Naive thymus-derived CD4-positive, alpha-beta T cell (primary cell): ENCODE data around the gene GATAD2B. TPM values are rescaled to one million over a fixed set of nuclear protein-coding genes. Genes with fewer than 3 reads are reported as not detected.

ENCODE experiments used
- ATAC-seq: fragments of 150-1000 bp; cut with Tn5 transposase; 2 replicates; pipeline ENCODE4 v1.10.0; 2021; ENCODE audit warnings: mild to moderate bottlenecking, moderate library complexity
- CTCF ChIA-PET: fragments of 350-600 bp; sonication (Branson Sonifier 250); formaldehyde crosslinking; loops from one replicate; lab custom pipeline; 2021; ENCODE audit warnings: antibody characterized with exemption; lab: Charles Lee
- POLR2A ChIA-PET: fragments of 350-600 bp; sonication (Branson Sonifier 250); formaldehyde crosslinking; loops from one replicate; lab custom pipeline; 2021; ENCODE audit warnings: antibody characterized with exemption, inconsistent platforms; lab: Charles Lee
- DNase-seq, 9 donors: peaks; one replicate each; pipeline versions ENCODE4 v3.0.0 to v3.0.0-alpha.2; 2020 to 2022; ENCODE audit warnings: mixed read lengths in 1 of 9
- H3K27ac ChIP-seq: one replicate; pipeline ENCODE4 v1.7.0; 2013; ENCODE audit warnings: mild to moderate bottlenecking, low read depth, low read length, moderate library complexity
- H3K27me3 ChIP-seq, 2 donors: one replicate each; pipeline ENCODE4 v1.7.0; 2013; ENCODE audit warnings: low read length in 2 of 2, mild to moderate bottlenecking in 2 of 2, moderate library complexity in 2 of 2; ENCODE audit not compliant: control insufficient read depth in 2 of 2, insufficient read depth in 2 of 2
- H3K36me3 ChIP-seq, 3 experiments: 1 replicate in 2 of 3; 2 replicates in 1 of 3; pipeline ENCODE4 v1.7.0; 2013; ENCODE audit warnings: low read length in 3 of 3, mild to moderate bottlenecking in 3 of 3, moderate library complexity in 1 of 3; ENCODE audit not compliant: insufficient read depth in 3 of 3, control insufficient read depth in 2 of 3
- H3K4me1 ChIP-seq, 2 donors: one replicate each; pipeline ENCODE4 v1.7.0; 2013; ENCODE audit warnings: low read length in 2 of 2, mild to moderate bottlenecking in 2 of 2, moderate library complexity in 1 of 2; ENCODE audit not compliant: control insufficient read depth in 2 of 2, insufficient read depth in 2 of 2
- H3K4me3 ChIP-seq: 2 replicates; pipeline ENCODE4 v1.7.0; 2013; ENCODE audit warnings: mild to moderate bottlenecking, low read length
- H3K9me3 ChIP-seq, 3 experiments: 1 replicate in 2 of 3; 2 replicates in 1 of 3; pipeline ENCODE4 v1.7.0; 2013; ENCODE audit warnings: low read length in 3 of 3; ENCODE audit not compliant: control insufficient read depth in 2 of 3
- H3K27ac Mint-ChIP-seq, 9 donors: one replicate each; pipeline ENCODE4 v1.8.0; 2020 to 2022; ENCODE audit warnings: mixed read lengths in 9 of 9, mild to moderate bottlenecking in 8 of 9, moderate library complexity in 5 of 9, inconsistent platforms in 2 of 9
- H3K27me3 Mint-ChIP-seq, 5 donors: one replicate each; pipeline ENCODE4 v1.8.0; 2021 to 2022; ENCODE audit warnings: mixed read lengths in 5 of 5, mild to moderate bottlenecking in 1 of 5
- H3K36me3 Mint-ChIP-seq, 5 donors: one replicate each; pipeline ENCODE4 v1.8.0; 2020 to 2022; ENCODE audit warnings: mixed read lengths in 5 of 5, mild to moderate bottlenecking in 3 of 5, inconsistent platforms in 1 of 5
- H3K4me1 Mint-ChIP-seq, 7 donors: one replicate each; pipeline ENCODE4 v1.8.0; 2020 to 2022; ENCODE audit warnings: mixed read lengths in 7 of 7, mild to moderate bottlenecking in 3 of 7, inconsistent platforms in 1 of 7
- H3K4me3 Mint-ChIP-seq, 10 donors: one replicate each; pipeline ENCODE4 v1.8.0; 2020 to 2022; ENCODE audit warnings: mild to moderate bottlenecking in 10 of 10, mixed read lengths in 10 of 10, moderate library complexity in 6 of 10, inconsistent platforms in 2 of 10
- H3K9me3 Mint-ChIP-seq, 11 donors: one replicate each; pipeline ENCODE4 v1.8.0; 2020 to 2022; ENCODE audit warnings: mixed read lengths in 11 of 11, mild to moderate bottlenecking in 4 of 11, inconsistent platforms in 1 of 11, moderate library complexity in 1 of 11
- intact Hi-C, 2 donors: fragments of 100-400 bp; cut with micrococcal nuclease; formaldehyde crosslinking; loops; one replicate each; pipeline ENCODE4 v1.15.1; 2023
- polyA plus RNA-seq, 2 donors: library from polyadenylated mRNA; unstranded; fragments of 300-500 nt; fragmentation: Illumina TruSeq; gene quantifications; one replicate each; pipeline ENCODE4 v1.2.3, GENCODE V29; 2021
- total RNA-seq, 6 experiments: library from RNA in 5 of 6; stranded (reverse) in 5 of 6; gene quantifications; 1 replicate in 5 of 6; 2 replicates in 1 of 6; pipeline ENCODE4 v1.2.3 and lab custom pipeline; 2021 to 2026

Gene GATAD2B
- total and polyA plus RNA-seq, 7 experiments from 2014 or later: 4.8 to 102 (median 73.7) TPM

DNA sequence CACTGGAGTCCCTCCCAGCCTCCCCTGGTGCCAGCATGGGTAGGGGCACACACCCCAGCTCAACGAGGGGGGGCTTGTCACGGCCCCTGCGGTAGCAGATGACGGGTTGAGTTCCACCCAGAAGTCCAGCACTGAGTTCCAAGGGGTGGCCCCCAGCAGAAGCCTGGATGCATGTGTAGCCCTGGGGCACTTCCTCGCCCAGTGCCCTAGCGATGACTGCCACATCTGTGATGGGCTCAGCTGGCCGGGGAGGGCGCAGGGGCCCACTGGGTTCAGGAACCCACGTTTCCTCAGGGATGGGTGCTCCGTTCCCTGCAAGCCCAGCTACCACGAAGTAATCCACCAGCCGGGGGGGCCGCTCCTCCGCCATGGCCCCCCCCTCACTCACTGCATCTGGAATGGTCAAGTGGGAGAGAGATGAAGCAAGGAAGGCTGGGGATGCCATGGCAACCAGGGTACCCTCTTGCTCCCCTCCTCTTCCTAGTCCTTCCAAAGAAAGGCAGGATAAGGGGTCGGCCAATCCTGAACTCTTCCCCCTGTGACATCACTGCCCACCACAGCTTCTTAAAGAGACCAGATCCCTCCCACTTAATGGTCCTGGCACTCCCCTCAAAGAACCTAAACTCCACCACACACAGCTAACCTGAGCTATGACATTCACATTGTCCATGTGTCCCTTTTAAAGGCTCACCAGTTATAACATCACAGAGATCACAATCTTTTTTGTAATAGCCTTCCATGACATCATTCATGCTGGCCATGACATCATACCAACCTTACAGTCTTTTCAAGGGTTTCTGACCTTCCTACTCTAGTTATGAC lies 21.4 kb upstream of the GATAD2B start:
- Mint-ChIP-seq H3K9me3 (peaks cover 0 to 6% (median 0%) of the 10 kb centered on the region in 11 donors), H3K4me1 (peaks cover 20 to 52% (median 41%) of the 10 kb centered on the region in 7 donors), H3K36me3 (peaks cover 7 to 38% (median 10%) of the 10 kb centered on the region in 5 donors), H3K27ac (peak overlapping the region; percentile 90 to 98 (median 96)), H3K4me3 (peak overlapping the region; percentile 93 to 99 (median 96)), H3K27me3 (no peaks in the 10 kb centered on the region)
- Histone ChIP-seq H3K4me1 (peaks cover 23 to 25% of the 10 kb centered on the region in 2 donors), H3K4me3 (peak overlapping the region; percentile 94), H3K36me3 (peaks cover 6 to 69% (median 19%) of the 10 kb centered on the region in 3 experiments), H3K9me3 (no peaks in the 10 kb centered on the region), H3K27ac (peak overlapping the region; percentile 89), H3K27me3 (no peaks in the 10 kb centered on the region)
- ATAC-seq: no peak
- ChIA-PET POLR2A (interaction anchor here (0.6 to 7.3 kb wide), 21 partner anchors 9 to 1961 kb away, joined by 3 to 159 read pairs (median 6); partner anchors contain the start of genes CREB3L4, CRTC2, GATAD2B and JTB), CTCF (interaction anchor here (0.9 to 3.6 kb wide), 7 partner anchors 12 to 45 kb away, joined by 3 to 36 read pairs (median 5); partner anchors contain the start of genes CREB3L4, CRTC2, JTB and RAB13)
- intact Hi-C loops: no loop called here
- peak in 1 of 9 donors; percentile 35 for DNase-seq

GRCh38 chr1:153942766-153943549 lies 20.2 kb upstream of the GATAD2B start:
- peaks cover 23 to 25% of the 10 kb centered on the region in 2 donors for H3K4me1 ChIP-seq
- peaks cover 20 to 52% (median 41%) of the 10 kb centered on the region in 7 donors for H3K4me1 Mint-ChIP-seq
- intact Hi-C loops: no loop called here
- peak overlapping the region; percentile 42 for H3K27ac ChIP-seq
- H3K36me3 ChIP-seq: peaks cover 7 to 63% (median 9%) of the 10 kb centered on the region in 3 experiments
- H3K4me3 Mint-ChIP-seq: peak overlapping the region in 8 of 10 donors; percentile 14 to 93 (median 25)
- no peaks in the 10 kb centered on the region for H3K27me3 ChIP-seq
- H3K36me3 Mint-ChIP-seq: peaks cover 8 to 37% (median 10%) of the 10 kb centered on the region in 5 donors
- ChIA-PET POLR2A (interaction anchor here (0.6 to 7.3 kb wide), 9 partner anchors 10 to 51 kb away, joined by 3 to 159 read pairs (median 6); partner anchors contain the start of genes CREB3L4, CRTC2, GATAD2B and RPS27), CTCF (interaction anchor here (2.4 kb wide), 1 partner anchor 44 kb away, joined by 13 read pairs; the partner anchor contains the start of gene RAB13)
- H3K27me3 Mint-ChIP-seq: no peaks in the 10 kb centered on the region
- no peak overlapping the region for H3K4me3 ChIP-seq
- peak overlapping the region in 8 of 9 donors; percentile 43 to 97 (median 77) for H3K27ac Mint-ChIP-seq
- no peak for ATAC-seq
- DNase-seq: no peak
- peaks cover 0 to 6% (median 0%) of the 10 kb centered on the region in 11 donors for H3K9me3 Mint-ChIP-seq
- no peaks in the 10 kb centered on the region for H3K9me3 ChIP-seq

GRCh38 chr1:153941826-153942725 lies 19.3 kb upstream of the GATAD2B start:
- no peak for DNase-seq
- ATAC-seq: no peak
- Histone ChIP-seq H3K36me3 (peaks cover 16 to 65% (median 16%) of the 10 kb centered on the region in 3 experiments), H3K4me3 (no peak overlapping the region), H3K9me3 (no peaks in the 10 kb centered on the region), H3K4me1 (peaks cover 23 to 25% of the 10 kb centered on the region in 2 donors), H3K27me3 (no peaks in the 10 kb centered on the region), H3K27ac (peak overlapping the region; percentile 42)
- H3K36me3 Mint-ChIP-seq: peaks cover 8 to 44% (median 11%) of the 10 kb centered on the region in 5 donors
- intact Hi-C loops: no loop called here
- ChIA-PET CTCF (no interaction called here), POLR2A (interaction anchor here (0.7 to 7.3 kb wide), 4 partner anchors 16 to 48 kb away, joined by 3 to 159 read pairs (median 4); partner anchors contain the start of genes CRTC2, GATAD2B and SLC39A1)
- H3K4me1 Mint-ChIP-seq: peaks cover 20 to 52% (median 42%) of the 10 kb centered on the region in 7 donors
- peak overlapping the region in 4 of 9 donors; percentile 56 to 82 (median 72) for H3K27ac Mint-ChIP-seq
- peaks cover 0 to 6% (median 0%) of the 10 kb centered on the region in 11 donors for H3K9me3 Mint-ChIP-seq
- peak overlapping the region in 2 of 10 donors; percentile 57 to 58 for H3K4me3 Mint-ChIP-seq
- H3K27me3 Mint-ChIP-seq: no peaks in the 10 kb centered on the region

- peaks cover 20 to 52% (median 42%) of the 10 kb centered on the region in 7 donors for H3K4me1 Mint-ChIP-seq
- no peaks in the 10 kb centered on the region for H3K27me3 ChIP-seq
- H3K4me3 ChIP-seq: no peak overlapping the region
- H3K9me3 ChIP-seq: no peaks in the 10 kb centered on the region
- H3K9me3 Mint-ChIP-seq: peaks cover 0 to 6% (median 0%) of the 10 kb centered on the region in 11 donors
- H3K36me3 ChIP-seq: peaks cover 20 to 75% (median 29%) of the 10 kb centered on the region in 3 experiments
- peaks cover 9 to 55% (median 18%) of the 10 kb centered on the region in 5 donors for H3K36me3 Mint-ChIP-seq
- POLR2A ChIA-PET: interaction anchor here (0.6 to 7.3 kb wide), 4 partner anchors 18 to 40 kb away, joined by 3 to 159 read pairs (median 4); partner anchors contain the start of genes CRTC2, GATAD2B and SLC39A1
- CTCF ChIA-PET: interaction anchor here (0.6 to 1.6 kb wide), 3 partner anchors 23 to 208 kb away, joined by 3 to 7 read pairs (median 3); partner anchors contain the start of genes RAB13 and SLC39A1
- peak overlapping the region in 6 of 9 donors; percentile 8 to 77 (median 53) for H3K27ac Mint-ChIP-seq
- H3K4me1 ChIP-seq: peaks cover 22 to 23% of the 10 kb centered on the region in 2 donors
- no peak overlapping the region for H3K27ac ChIP-seq
- no peaks in the 10 kb centered on the region for H3K27me3 Mint-ChIP-seq
- peak overlapping the region in 1 of 10 donors; percentile 12 for H3K4me3 Mint-ChIP-seq
- DNase-seq: no peak
- intact Hi-C loops: no loop called here
- ATAC-seq: no peak
Measured at GRCh38 chr1:153940756-153941155, 18.0 kb upstream of the GATAD2B start.

- intact Hi-C loops: no loop called here
- Histone ChIP-seq H3K27ac (no peak overlapping the region), H3K4me1 (peaks cover 20% of the 10 kb centered on the region in 2 donors), H3K27me3 (no peaks in the 10 kb centered on the region), H3K36me3 (peaks cover 20 to 86% (median 37%) of the 10 kb centered on the region in 3 experiments), H3K9me3 (no peaks in the 10 kb centered on the region), H3K4me3 (no peak overlapping the region)
- no peaks in the 10 kb centered on the region for H3K27me3 Mint-ChIP-seq
- H3K36me3 Mint-ChIP-seq: peaks cover 9 to 58% (median 24%) of the 10 kb centered on the region in 5 donors
- ATAC-seq (no peak), DNase-seq (no peak)
- no peak overlapping the region for H3K4me3 Mint-ChIP-seq
- CTCF ChIA-PET: interaction anchor here (0.9 to 1.6 kb wide), 2 partner anchors 28 to 47 kb away, joined by 3 to 7 read pairs; partner anchors contain the start of genes CREB3L4 and RAB13
- peaks cover 15 to 44% (median 34%) of the 10 kb centered on the region in 7 donors for H3K4me1 Mint-ChIP-seq
- POLR2A ChIA-PET: interaction anchor here (0.8 to 1.2 kb wide), 4 partner anchors 14 to 51 kb away, joined by 3 to 6 read pairs (median 4); partner anchors contain the start of gene RPS27
- peak overlapping the region in 4 of 9 donors; percentile 10 to 56 (median 34) for H3K27ac Mint-ChIP-seq
- peaks cover 0 to 2% (median 0%) of the 10 kb centered on the region in 11 donors for H3K9me3 Mint-ChIP-seq
Measured at GRCh38 chr1:153939476-153939875, 16.7 kb upstream of the GATAD2B start.
